Esophagus muscularis mucosa (tissue), 4 donors: Measurements from ENCODE around the gene HOGA1. TPM values are rescaled to one million over a fixed set of nuclear protein-coding genes. Genes with fewer than 3 reads are reported as not detected.

Experiments
- DNase-seq: peaks from one replicate; pipeline ENCODE4 v3.0.0-alpha.2; 2017; ENCODE audit errors: extremely low spot score
- H3K27ac ChIP-seq, 4 donors: fragments of 200-600 bp; sonication (generic); replicated peaks in 1 of 4; 1 replicate in 3 of 4; 2 replicates in 1 of 4; pipeline ENCODE4 v1.5.1; 2016 to 2019; ENCODE audit warnings: mild to moderate bottlenecking in 1 of 4
- H3K27me3 ChIP-seq, 4 donors: fragments of 200-600 bp; sonication (generic); one replicate each; pipeline versions ENCODE4 v1.5.1 to v1.6.0; 2016 to 2019
- H3K36me3 ChIP-seq, 4 donors: fragments of 200-600 bp; sonication (generic); one replicate each; pipeline ENCODE4 v1.5.1; 2016 to 2019
- H3K4me1 ChIP-seq, 4 donors: fragments of 200-600 bp; sonication (generic); one replicate each; pipeline ENCODE4 v1.5.1; 2016 to 2019
- H3K4me3 ChIP-seq, 4 donors: fragments of 200-600 bp; sonication (generic); 1 replicate in 2 of 4; 2 replicates in 2 of 4; pipeline ENCODE4 v1.5.1; 2016 to 2019; ENCODE audit warnings: mild to moderate bottlenecking in 4 of 4, moderate library complexity in 1 of 4
- H3K9me3 ChIP-seq, 4 donors: fragments of 200-600 bp; sonication (generic); 1 replicate in 3 of 4; 2 replicates in 1 of 4; pipeline ENCODE4 v1.5.1; 2016 to 2019
- POLR2A ChIP-seq: fragments of 450-650 bp; IDR thresholded peaks from one replicate; pipeline ENCODE4 v1.6.1; 2017; ENCODE audit warnings: antibody characterized with exemption, moderate library complexity, mild to moderate bottlenecking, low read depth
- POLR2AphosphoS5 ChIP-seq, 2 donors: sonication (generic); formaldehyde crosslinking; IDR thresholded peaks; one replicate each; pipeline ENCODE4 v1.6.1; 2017; ENCODE audit warnings: antibody characterized with exemption in 2 of 2
- WGBS: methylation state at CpG from one replicate; pipeline ENCODE4 v1.1.5; 2018; 5-methylcytosine and 5-hydroxymethylcytosine counted together
- intact Hi-C: fragments of 100-400 bp; cut with DNase I; formaldehyde crosslinking; loops from one replicate; pipeline ENCODE4 v1.15.1; 2023
- total RNA-seq, 4 donors: library from RNA; depleted of rRNA; stranded (reverse); fragments of >200 nt; gene quantifications; one replicate each; pipeline versions ENCODE4 v1.1.0 to v1.2.1, GENCODE V29; 2016
- TF ChIP-seq, protein P1 (sequence below), 3 experiments: fragments of 200-600 bp in 2 of 3; fragments of 450-650 bp in 1 of 3; sonication (generic) in 2 of 3; IDR thresholded peaks; one replicate each; pipeline ENCODE4 v1.5.1; 2017 to 2019; ENCODE audit warnings: antibody characterized with exemption in 3 of 3, mild to moderate bottlenecking in 2 of 3, moderate library complexity in 1 of 3

Gene HOGA1
- total RNA-seq, 4 donors from 2014 or later: 0.45 to 1.5 (median 0.83) TPM

DNA sequence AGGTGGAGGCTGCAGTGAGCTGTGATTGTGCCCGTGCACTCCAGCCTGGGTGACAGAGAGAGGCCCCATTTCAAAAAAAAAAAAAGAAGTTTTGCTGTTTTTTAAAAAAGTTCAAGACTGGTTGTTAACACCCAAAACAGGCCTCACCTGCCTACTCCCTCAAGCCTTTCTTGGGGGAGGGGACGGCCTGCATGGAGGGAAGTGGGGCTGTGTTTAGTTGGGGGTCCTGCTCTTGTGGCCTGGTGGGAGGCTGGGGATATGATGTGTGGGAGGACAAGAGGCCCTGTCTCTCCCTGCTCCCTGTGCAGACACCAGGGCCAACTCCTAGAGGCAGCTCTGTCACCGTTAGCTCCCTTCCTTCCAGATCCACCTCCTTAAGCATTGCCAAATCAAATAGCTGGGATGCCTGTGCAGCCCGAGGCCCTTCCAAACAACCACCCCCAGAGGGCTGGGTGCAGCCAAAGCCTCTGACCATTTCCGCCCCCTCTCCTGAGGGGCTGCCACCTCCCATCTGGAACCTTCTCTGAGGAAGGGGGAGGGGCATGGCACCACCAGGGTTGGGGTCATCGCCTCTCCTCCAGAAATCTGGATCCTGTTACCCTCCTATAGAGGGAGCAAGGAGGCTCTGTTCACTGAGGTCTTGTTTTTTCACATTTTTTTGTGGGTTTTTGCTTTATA, 44.5 kb upstream of the HOGA1 start:
- no peak for TF ChIP-seq POLR2A
- TF ChIP-seq, protein P1, sequence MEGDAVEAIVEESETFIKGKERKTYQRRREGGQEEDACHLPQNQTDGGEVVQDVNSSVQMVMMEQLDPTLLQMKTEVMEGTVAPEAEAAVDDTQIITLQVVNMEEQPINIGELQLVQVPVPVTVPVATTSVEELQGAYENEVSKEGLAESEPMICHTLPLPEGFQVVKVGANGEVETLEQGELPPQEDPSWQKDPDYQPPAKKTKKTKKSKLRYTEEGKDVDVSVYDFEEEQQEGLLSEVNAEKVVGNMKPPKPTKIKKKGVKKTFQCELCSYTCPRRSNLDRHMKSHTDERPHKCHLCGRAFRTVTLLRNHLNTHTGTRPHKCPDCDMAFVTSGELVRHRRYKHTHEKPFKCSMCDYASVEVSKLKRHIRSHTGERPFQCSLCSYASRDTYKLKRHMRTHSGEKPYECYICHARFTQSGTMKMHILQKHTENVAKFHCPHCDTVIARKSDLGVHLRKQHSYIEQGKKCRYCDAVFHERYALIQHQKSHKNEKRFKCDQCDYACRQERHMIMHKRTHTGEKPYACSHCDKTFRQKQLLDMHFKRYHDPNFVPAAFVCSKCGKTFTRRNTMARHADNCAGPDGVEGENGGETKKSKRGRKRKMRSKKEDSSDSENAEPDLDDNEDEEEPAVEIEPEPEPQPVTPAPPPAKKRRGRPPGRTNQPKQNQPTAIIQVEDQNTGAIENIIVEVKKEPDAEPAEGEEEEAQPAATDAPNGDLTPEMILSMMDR (IDR thresholded peaks at IDR 0.05): no peak
- no peak for TF ChIP-seq POLR2AphosphoS5 (IDR thresholded peaks at IDR 0.05)
- Histone ChIP-seq H3K4me1 (peaks cover 42 to 58% (median 46%) of the 10 kb centered on the region in 4 donors), H3K36me3 (no peaks in the 10 kb centered on the region), H3K27me3 (no peaks in the 10 kb centered on the region), H3K9me3 (no peaks in the 10 kb centered on the region), H3K4me3 (no peak overlapping the region), H3K27ac (peak overlapping the region; percentile 18 to 82 (median 48))
- intact Hi-C loops: no loop called here
- DNase-seq: no peak
- WGBS: 64% methylated on average over 6 of the region's 6 CpGs

DNA sequence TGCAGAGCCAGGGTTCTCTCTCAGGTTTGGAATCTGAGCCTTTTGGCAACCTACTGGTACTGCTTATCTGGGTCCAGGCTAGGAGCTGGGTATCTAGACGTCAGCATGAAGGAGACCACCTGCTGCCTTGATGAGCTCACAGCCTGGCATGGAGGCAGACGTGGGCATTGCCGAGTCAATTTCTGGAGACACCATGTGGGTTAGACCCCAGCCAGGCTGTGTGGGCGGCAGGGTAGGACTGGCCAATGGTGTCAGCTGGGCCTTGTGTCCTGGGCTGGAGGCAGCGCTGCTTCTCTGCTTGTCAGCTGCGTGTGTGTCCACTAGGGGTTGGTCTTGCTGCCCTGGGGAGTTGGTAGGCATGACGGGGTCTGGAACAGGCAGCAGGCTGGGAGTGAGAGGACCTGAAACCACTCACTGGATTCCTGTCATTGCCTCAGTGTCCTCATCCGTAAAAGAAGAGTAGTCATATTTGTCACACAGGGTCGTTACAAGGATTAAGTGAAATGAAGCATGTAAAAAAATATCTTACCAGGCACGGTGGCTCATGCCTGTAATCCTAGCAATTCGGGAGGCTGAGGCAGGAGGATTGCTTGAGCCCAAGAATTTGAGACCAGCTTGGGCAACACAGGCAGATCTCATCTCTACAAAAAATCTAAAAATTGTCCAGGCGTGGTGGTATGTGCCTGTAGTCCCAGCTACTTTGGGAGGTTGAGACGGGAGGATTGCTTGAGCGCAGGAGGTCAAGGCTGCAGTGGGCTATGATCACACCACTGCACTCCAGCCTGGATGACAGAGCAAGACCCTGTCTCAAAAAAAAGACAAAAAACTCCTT, 43.3 kb upstream of the HOGA1 start:
- 89% methylated on average over 14 of the region's 14 CpGs for WGBS
- DNase-seq: no peak
- intact Hi-C loops: no loop called here
- TF ChIP-seq, protein P1 (IDR thresholded peaks at IDR 0.05): no peak
- Histone ChIP-seq H3K36me3 (no peaks in the 10 kb centered on the region), H3K27me3 (no peaks in the 10 kb centered on the region), H3K4me3 (no peak overlapping the region), H3K9me3 (no peaks in the 10 kb centered on the region), H3K27ac (peak overlapping the region; percentile 18 to 87 (median 84)), H3K4me1 (peaks cover 42 to 58% (median 46%) of the 10 kb centered on the region in 4 donors)

DNA sequence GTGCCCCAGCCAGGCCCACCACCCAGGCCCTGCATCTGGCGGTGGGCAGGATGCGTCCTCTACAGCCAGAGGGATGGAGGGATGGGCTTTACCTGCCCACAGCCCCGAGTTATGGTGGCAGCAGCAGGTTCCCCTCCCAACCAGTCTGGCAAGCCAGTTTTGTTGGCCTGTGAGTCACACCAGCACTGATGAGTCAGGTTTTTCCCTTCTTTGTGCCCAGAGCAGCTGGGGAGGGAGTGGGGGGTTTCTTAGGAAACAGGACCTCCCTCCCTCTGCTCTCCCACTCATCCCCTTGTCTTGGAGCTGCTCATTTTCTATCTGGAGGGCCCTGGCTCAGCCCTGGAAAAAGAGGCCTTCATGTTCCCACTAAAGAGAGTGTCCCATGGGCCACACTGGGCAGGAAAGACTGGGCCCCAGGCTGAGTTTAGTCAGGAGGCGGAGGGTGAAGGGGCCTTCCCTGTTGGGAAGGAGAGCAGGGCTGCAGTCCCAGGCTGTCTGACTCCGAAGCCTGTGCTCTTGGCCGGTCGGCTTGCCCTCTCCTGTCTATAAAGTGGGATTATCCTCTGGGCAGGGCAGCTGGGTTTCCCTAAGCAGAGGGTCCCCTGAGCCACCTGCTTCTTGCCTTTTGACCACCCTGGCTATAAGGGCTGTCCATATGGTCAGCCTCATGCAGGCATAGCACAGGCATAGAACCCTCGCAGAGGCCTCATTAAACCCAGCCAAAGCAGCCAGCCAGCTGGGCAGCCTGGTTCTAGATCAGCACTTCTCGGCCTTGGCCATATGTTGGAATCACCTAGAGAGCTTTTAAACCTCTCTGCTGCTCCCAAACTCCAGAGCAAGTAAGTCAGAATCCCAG, 41.8 kb upstream of the HOGA1 start:
- Histone ChIP-seq H3K9me3 (no peaks in the 10 kb centered on the region), H3K36me3 (no peaks in the 10 kb centered on the region), H3K4me3 (no peak overlapping the region), H3K4me1 (peaks cover 46 to 65% (median 51%) of the 10 kb centered on the region in 4 donors), H3K27ac (peak overlapping the region; percentile 82 to 87 (median 84)), H3K27me3 (no peaks in the 10 kb centered on the region)
- intact Hi-C loops: no loop called here
- 44% methylated on average over 8 of the region's 9 CpGs for WGBS
- no peak for DNase-seq
- TF ChIP-seq POLR2AphosphoS5 (IDR thresholded peaks at IDR 0.05): peak; percentile 70 to 72
- TF ChIP-seq, protein P1 (IDR thresholded peaks at IDR 0.05): no peak

- WGBS: 41% methylated on average over 10 of the region's 10 CpGs
- H3K9me3 ChIP-seq: no peaks in the 10 kb centered on the region
- peak overlapping the region; percentile 82 to 87 (median 84) for H3K27ac ChIP-seq
- intact Hi-C loops: no loop called here
- TF ChIP-seq POLR2A (no peak), POLR2AphosphoS5 (IDR thresholded peaks at IDR 0.05) (peak; percentile 75 to 89)
- H3K36me3 ChIP-seq: no peaks in the 10 kb centered on the region
- no peak overlapping the region for H3K4me3 ChIP-seq
- H3K4me1 ChIP-seq: peaks cover 51 to 68% (median 56%) of the 10 kb centered on the region in 4 donors
- DNase-seq: no peak
- no peaks in the 10 kb centered on the region for H3K27me3 ChIP-seq
Measured at GRCh38 chr10:97543025-97543546, 41.1 kb upstream of the HOGA1 start.
